ENCODE measurements around the gene EML2.

EML2 gene

GRCh38 chr19:45581576-45581975 lies 57.6 kb downstream of the EML2 start:
- DNase-seq, result no peak

- no peak for DNase-seq
Observed at GRCh38 chr19:45578861-45579260, 60.3 kb downstream of the EML2 start.

- no peak for DNase-seq
Observed at GRCh38 chr19:45577111-45577905, 61.9 kb downstream of the EML2 start.

- no peak for DNase-seq
Observed at GRCh38 chr19:45576682-45577081, 62.5 kb downstream of the EML2 start.

DNA sequence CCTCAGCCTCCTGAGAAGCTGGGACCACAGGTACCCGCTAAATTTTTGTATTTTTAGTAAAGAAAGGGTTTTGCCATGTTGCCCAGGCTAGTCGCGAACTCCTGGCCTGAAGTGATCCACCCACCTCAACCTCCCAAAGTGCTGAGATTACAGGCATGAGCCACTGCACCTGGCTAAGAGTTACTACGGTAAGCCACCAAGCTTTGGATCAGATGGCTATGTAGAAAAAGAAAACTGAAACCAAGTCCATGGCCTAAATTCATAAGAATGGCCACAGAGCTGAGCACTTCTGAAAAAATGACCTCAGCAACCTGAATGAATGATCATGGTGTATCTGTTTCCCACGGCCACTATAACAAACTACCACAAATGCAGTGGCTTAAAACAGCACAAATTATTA lies 64.0 kb downstream of the EML2 start:
- DNase-seq, result no peak

DNA sequence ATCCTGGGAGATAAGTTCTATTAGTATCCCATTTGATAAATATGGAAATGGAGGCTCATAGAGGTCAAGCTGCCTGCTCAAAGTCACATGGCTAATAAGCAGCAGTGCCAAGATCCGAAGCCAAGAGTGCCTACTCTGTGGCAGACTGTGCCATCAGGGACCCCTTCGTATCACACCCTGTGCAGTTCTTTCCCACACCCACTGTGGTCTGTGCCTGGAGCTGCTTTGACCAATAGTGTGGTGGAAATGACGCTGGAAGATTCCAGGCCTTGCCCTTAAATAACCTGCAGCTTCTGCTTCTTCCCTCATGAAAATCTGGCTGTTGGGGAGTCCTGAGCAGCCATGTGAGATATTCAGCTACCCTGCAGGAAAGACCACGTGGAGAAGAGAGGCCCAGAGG lies 64.7 kb downstream of the EML2 start:
- no peak for DNase-seq

DNA sequence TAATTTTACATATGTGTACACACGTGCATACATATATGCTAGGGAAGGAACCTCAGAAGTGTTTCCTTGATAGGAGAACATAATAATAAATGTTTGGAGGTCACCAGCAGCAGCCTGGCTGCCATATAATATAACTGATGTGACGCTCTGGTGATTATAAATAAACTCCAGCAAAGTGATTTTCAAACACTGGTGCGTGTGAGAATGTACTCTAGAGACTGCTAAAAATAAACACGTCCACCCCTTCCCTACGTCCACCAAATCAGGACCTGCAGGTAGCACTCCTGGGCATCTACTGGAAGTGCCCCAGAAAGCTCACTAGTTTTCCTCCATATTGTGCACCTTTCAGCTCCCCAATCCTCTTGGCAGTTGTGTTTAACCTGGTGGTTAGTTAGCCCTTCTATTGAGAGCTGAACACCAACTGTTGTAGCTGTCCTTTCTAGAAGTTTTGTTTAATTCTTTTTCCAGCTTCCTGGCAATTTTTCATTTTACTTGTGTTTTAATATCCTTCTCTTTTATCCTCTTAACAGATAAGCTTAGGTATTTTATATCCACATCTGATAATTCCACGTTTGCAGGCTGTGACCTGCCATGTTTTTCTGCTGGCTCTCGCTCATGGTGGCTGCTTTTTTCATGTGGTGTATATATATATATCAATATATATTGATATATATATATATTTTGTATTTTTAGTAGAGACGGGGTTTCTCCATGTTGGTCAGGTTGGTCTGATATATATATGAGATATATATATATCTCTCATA lies 67.6 kb downstream of the EML2 start:
- no peak for DNase-seq

DNA sequence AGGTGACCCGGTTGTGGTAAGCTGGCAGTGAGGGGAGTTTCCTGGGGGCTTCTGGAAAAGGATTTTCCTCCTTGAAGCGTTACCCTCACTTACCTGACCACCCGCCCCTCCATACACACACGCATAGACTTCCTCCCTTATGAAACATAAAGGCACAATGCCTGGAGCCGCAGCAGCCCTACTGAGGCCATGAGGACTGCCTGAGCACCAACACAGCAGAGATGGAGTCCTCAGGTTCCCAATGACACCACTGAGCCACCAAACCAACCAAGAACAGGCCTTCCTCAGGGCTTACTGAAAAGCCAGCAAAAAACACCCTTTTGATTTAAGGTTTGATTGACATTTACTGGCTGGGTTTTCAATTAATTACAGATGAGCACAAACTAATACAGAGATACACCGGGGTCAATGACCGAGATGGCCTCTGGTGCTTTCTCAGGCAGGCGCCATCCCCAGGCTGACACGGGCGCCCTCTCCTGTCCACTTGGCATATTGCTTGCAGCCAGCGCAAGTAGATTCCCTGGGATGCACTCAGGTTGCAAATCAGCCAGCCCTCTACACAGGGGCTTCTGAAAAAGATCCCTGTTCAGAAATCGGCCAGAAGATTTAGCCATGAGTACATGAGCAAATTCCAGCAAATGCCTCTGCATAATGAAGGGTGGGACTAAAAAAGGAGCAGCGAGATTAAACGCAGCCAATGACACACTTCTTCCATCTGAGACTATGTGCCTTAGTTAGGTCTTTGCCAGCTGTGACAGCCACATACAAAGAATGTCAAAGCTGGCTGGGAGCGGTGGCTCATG lies 69.4 kb downstream of the EML2 start:
- peak; percentile 29 for DNase-seq

DNA sequence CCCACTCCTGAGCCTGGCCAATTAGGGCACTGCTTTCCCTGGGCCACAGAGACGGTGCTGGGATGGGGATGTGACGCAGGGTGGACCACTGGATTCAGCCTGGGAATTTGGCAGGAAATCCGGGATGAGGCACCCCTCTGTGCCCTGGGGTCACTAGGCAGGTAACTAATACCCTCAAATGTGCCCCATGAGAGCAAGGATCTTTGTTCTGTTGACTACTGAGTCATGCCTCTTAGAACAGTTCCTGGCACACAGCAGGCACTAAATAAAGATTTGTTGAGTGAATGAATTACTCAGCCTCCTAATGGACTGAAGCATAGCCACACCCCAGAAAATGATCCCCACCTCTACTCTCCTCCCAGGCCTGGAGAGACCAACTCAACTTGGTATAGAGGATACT lies 70.5 kb downstream of the EML2 start:
- DNase-seq, result no peak

DNA sequence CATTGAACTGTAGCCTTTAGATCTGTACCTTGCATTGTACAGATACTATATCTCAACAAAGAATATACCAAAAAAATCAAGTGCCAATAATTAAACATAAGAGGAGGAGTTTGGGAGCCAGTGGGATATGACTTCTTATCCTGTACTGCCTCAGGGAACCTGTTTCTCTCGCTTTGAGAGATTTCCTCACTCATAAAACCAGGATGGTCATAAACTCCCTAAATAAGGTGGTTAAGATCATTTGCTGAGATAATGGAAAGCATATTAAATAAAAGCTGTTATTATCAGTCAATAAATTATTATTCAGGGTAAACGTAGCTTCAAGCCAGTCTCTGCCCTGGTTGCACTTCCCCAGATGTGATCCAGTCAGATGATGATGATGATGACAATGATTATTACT lies 71.6 kb downstream of the EML2 start:
- no peak for DNase-seq

GRCh38 chr19:45564131-45564780 lies 74.9 kb downstream of the EML2 start:
- DNase-seq, result no peak

- no peak for DNase-seq
Observed at GRCh38 chr19:45560686-45561085, 78.5 kb downstream of the EML2 start.

DNA sequence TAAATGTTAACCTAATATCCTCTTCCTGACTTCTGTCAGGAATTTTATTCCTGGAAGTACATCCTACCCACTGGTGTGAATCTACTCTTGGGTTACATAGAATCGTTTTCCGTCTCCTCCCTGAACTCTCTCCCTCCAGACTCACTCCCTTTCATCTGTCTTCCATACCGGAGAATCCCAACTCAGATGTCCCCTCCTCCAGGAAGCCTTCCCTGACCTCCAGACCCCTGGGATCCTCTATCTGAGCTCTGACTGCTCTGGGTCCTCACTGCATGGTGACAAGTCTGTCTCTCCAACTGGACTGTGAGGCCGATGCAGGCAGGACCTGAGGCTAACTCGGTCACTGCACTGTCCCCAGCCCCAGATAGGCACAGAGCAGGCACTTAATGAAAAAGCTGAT lies 79.2 kb downstream of the EML2 start:
- no peak for DNase-seq
